HL-60/S4 (cell line): ENCODE results near the gene RALB.
"Not testable (repeated sequence)": the region's sequence is repeated elsewhere in the genome, so short reads cannot be mapped to it uniquely, and the experiment has no call there.

Experiments
- in situ Hi-C: fragments of 300-500 bp; cut with MboI; formaldehyde crosslinking; loops from 2 replicates; pipeline ENCODE4 v1.14.3; 2022; ENCODE audit warnings: low sequenced_read_pairs

RALB gene

DNA sequence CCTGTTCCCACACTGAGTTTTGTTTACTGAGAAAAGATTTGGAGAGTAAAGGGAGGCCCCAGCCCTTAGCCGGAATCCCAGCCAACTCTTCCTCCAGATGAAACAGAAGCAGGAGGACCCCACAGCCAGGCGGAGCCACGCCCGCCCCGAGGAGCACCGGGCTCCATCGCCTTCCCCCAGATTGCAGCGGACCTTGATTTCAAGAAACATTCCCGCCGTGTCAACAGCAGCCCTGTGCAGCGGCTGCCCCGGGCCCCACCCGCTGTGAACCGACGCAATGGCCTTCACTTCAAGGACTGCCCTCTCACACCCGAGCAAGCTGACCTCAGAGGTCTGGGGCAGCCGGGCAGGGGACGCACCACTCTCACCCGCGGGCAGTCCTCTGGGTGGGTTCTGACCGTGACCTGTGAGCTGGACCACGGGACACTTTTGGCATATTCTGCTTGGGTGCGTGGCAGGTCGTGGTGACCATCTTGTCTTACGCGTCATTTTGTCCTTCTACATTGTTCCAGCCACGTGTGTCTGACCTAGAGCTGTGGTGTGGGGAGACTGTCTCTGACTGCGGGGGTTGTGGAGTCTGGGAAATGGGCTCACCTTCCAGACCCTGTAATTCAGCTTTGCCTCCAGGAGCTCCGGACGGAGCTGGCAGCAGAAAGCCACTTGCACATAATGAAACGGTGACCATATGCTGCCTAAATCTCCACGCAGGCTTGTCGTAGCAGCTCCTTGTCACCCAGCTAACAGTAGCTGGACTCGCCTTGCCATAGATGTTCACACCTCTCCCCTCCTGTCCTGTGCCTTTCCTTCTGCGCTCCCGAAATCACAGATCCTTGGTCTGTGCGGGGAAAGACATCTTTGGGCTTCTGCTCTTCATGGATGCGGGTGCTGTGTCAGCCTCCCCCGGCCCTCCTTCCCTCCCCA, 61.3 kb downstream of the RALB start:
- in situ Hi-C loops: no loop called here

DNA sequence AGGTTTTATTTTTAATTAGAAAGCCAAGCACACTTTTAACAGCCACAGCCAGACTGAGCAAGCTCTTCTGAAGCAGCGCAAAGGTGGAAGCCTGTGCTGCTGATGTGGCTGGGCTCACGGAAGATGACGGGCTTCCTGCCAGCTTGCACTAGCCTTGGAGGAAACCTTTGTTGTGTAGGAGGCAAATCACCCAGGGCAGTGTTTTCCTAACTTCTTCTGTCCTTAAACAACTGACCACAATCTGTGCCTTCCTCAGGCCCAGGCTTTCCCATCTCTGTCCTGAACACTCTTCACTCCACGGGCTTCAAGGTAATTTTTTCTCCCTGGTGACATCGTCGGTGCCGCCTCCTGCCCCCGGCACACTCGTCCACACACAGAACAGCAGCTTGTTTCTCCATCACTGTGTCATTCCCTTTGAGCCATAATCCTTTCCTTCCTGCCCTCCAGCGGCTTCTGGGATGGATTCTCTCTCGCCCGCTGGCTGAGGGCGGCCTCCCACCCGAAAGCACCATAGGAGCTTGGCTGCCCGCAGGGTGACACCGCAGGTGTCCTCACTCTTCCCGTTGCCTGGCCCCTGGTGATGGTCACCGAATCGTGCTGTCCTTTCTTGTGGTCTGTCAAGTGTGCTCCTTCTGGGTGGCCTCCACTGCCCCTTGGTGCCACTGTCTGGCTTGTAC, 62.2 kb downstream of the RALB start:
- in situ Hi-C loops: no loop called here

DNA sequence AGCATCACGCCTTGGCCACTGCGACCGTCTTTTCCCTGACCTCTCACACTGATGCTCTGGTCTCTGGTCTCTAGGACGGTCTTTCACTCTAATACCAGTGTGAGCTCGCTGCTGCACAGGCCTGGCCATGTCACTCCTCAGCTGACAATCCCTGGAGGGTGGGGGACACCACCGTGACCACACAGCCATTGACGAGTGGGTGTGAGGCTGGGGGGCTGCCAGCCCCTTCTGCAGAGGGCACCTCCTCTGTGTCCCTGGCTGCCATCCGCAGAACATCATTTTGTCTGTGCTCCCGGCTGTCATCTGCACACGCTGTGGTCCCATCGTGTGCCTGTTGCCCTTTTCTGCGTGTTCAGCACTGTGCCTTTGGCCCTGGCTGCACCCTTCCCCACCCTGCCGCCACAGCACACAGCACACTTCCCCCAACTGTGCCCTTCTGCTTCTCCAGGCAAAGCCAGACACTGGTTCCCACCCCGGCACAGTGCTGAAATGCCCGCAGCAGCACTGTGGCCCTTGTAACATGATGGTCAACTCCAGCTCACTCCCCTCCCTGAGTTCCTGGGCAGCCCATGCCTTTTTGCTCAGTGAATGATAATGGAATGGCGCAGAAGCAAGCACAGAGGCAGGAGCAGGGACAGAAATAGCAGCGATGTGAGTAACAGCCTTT, 62.8 kb downstream of the RALB start:
- in situ Hi-C loops: no loop called here

DNA sequence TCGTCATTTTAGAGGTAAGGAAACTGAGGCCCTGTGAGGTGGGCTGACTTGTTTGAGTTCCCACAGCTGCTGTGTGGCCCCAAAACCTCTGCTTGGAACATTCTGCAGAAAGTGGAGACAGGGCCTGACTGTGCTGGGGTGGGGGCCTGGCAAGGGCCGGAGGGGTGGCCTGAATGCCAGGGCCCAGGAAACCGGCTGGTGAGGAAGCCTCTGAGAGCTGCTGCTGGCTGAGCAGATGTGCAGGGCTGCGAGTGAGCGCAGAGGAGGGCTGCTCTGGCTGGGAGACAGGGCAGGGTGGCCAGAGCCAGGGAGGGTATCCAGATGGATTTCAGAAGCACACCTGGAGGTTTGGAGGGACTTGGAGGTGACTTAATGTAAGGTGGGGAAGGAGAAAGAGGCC, 63.4 kb downstream of the RALB start:
- in situ Hi-C loops: no loop called here

DNA sequence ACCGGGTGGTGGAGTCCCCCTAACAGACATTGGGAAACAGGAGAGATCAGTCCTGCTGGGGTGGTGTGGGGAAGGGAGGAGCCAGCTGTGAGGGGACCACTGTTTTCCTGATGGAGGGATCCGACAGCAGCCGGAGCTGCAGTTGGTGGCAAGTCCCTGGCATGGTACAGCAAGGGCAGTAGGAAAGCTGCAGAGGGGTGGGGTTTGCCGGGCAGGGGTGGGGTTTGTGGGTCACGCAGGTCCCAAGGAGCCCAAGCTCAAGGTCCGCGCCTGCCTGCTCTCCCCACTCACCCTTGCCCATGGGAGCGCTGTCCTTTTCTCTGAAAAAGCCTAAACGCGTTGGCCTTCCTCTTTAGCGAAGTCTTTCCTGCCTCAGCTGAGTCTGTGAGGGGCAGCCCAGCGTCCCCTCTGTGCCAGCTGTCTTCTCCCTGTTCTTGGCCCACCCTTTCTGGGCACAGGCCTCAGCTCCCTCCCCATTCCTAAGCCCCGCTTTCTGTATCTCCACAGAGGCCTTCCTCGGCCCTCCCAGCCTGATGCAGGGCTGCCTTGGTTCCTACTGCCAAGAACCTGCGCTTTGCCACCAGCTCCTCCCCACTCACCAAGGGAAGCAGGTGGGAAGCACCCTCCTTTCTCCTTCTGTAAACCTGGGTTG, 64.0 kb downstream of the RALB start:
- in situ Hi-C loops: no loop called here

DNA sequence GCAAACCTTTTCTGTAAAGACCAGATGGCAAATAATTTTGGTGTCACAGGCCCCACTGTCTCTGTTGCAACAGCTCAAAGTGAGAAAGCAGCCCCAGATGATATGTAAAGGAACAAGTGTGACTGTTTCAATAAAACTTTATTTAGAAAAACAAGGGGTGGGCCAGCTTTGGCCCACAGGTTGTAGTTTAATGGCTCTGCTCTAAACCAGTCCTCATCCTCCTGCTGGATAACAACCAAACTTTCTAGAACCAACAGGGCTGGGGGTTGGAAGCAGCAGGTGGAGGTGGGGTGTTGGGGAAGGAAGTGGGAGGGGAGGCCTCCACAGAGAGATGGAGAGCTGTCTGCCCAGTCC, 64.5 kb downstream of the RALB start:
- in situ Hi-C loops: no loop called here

DNA sequence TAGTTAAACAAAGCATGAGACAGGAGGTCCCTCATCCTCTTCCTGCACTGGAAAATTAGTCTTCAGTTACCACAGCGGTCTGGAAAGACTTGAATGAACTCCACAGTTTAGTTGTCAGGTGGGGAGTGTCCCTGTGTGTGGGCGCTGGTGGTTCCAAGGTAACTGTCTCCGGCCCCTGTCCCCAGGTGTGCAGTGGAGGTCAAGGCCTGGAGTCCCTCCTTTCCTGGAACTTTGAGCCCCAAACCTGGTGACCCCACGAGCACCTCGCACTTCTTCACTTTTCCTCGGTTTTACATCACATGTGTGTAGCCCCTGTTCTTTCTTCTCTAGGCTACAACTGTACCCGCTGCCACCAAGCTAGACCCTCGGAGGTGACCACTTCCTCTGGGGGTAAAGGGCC, 65.3 kb downstream of the RALB start:
- in situ Hi-C loops: no loop called here

DNA sequence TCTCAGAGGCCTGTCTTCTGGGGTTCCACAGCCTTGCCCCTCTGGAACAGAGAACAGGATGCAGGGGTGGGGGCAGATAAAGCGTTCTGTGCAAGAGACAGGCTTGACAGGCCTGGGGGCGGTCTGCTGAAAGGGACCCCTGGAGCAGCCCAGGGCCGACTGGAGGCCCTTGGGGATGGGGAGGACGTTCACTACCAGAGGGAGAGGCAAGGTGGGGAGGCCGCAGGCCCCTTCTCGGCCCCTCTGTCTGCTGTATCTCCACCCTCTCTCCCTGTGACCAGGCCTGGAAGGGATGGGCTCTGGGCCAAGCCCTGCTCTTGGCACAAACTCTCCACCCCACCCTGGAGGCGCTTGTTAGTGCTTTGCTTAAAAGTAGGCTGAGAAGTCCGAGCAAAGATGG, 66.0 kb downstream of the RALB start:
- in situ Hi-C loops: no loop called here

DNA sequence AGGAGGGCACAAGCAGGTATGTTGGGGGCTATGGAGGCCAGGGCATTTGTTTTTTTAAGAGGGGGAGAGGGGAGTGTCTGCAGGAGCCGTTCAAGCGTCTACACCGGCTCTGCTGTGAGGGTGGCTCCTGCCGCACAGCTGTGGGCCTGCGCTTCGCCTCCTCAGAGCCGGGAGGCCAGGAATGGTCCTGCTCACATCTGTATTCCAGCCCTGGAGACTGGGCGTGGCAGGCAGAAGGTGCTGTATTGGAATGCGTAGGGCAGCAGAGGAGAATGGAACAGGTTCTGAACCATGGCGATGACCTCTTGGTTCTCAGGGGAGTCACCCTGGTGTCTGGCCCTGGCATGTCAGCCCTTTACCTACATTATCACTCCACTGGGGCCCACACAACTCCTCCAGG, 66.5 kb downstream of the RALB start:
- in situ Hi-C loops: no loop called here

DNA sequence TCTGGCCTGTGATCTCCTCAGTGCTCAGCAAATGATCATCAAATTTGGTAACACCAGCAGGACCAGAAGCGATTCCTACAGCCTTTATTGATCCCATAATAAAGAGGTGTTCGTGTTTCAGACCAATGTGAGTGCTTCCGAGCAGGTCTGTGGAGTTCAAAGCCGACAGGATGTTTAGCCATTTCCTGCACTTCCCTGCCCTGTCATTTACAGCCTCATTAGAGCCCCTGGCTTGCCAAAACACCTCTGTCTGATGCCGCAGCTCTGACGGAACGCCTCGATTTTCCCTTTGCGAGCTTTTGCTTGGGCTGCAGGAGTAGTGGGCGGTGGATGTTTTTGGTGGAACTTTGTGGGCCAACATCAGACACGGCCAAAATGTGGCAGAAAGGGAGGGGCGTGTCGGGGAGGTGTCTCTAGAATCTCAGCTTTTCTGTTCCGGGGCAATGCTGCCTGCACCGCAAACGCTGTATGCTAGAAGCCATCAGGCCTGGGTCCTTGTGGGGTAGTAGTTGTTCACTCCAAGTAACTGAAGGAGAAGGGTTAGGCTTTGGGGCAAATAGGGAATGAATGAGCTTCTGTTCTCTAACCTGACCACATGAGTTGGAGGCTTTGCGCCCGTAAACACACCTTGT, 67.2 kb downstream of the RALB start:
- in situ Hi-C loops: no loop called here

DNA sequence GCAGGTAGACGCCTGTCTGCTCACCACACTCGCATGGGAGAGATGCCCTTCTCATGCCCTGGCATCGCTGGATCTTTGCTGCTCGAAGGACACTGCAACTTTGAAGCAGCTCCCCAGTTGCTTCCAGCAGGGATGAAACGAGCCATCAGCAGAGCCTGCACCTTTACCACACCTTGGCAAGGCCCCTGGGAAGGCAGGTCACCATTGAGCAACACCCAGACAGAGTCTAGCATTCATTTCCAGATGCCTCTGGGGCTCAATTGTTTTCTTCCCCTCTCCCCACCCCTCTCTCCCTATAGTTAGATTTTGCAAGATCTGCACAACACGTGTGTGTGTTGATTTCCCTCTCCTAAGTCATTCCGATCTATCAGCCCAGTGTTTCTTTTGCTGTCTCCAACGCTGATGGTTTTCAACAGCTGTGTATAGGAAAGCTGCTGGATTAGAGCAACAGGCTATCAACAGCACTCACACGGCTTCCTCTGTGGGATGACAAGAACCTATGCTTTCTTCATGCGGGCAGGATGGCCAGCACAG, 67.7 kb downstream of the RALB start:
- in situ Hi-C loops: no loop called here

DNA sequence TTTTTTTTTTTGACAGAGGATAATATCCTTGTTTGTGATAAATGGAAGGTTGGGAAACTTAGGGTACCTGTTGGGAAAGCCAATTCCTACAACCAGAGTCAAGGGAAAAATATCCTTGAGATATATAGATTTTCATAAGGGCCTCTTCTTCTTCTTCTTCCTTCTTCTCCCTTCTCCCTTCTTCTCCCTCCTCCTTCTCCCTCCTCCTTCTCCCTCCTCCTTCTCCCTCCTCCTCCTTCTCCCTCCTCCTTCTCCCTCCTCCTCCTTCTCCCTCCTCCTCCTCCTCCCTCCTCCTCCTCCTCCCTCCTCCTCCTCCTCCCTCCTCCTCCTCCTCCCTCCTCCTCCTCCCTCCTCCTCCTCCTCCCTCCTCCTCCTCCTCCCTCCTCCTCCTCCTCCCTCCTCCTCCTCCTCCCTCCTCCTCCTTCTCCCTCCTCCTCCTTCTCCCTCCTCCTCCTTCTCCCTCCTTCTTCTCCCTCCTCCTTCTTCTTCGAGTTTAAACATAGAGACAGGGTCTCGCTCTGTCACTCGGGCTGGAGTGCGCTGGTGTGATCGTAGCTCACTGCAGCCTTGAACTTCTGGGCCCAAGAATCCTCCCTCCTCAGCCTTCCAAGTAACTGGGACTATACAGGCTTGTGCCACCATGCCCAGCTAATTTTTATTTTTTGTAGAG, 68.4 kb downstream of the RALB start:
- in situ Hi-C loops: not testable (repeated sequence)

DNA sequence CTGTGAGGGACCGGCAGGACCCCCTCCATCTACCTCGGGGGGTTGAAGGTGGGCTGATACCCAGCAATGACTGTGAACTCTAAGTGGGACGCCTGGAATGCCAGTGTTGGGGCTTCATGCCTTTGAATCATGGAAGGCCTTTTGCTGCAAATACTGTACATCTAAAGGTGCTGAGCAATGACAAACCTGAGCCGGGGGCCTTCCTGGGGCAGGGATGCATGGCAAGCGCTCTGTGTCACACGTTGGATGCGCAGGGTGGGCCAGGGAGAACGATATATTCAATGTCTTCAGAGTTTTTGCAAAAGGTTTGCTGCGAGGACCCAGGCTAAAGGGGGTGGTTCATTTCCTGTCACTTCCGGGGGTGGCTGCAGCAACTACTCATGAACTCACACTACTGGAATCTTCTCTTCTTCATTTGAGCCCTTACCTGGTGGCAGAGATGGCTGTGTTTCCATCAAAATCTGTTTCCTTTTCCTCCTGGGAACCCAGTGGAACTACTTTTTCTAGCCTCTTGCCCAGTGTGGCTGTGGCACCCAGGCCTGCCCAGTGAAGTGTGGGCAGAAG, 69.2 kb downstream of the RALB start:
- in situ Hi-C loops: no loop called here

DNA sequence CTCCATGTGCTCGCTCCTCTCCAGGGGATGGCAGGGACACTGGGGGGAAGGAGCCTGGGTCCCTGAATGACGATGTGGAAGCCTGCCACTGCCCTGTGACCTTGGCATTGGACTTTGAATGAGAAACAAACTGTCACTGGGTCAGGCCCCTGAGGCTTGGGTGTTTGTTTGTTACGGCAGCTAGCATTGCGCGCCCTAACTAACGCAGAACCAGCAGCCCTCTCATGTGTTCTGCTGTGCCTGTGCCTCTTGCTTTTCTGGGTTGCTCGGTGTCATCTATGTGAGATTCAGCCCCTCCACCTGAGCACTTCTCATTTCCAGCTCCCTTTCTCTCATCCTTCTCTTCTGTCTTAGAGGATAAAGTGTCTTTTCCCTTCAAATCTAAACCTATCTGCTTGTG, 69.7 kb downstream of the RALB start:
- in situ Hi-C loops: no loop called here

DNA sequence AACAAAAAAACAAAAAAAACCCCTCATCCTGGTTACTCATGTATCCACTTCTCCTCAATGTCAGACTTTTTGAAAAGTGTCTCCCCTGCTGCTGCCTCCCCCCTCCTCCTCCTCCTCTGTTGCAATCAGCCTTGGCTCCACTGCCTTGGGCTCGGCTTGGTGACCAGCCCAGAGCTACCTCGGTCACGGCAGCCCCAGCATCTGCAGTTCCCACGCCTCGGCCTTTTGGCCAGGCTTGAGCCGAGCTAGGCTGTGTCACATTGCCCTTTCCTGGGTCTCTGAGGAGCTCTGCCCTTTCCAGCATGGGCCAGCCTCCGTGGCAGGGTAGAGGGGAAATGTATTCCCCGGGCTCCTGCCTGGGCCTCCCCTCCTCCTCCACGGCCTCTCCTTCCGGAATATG, 70.6 kb downstream of the RALB start:
- in situ Hi-C loops: no loop called here

DNA sequence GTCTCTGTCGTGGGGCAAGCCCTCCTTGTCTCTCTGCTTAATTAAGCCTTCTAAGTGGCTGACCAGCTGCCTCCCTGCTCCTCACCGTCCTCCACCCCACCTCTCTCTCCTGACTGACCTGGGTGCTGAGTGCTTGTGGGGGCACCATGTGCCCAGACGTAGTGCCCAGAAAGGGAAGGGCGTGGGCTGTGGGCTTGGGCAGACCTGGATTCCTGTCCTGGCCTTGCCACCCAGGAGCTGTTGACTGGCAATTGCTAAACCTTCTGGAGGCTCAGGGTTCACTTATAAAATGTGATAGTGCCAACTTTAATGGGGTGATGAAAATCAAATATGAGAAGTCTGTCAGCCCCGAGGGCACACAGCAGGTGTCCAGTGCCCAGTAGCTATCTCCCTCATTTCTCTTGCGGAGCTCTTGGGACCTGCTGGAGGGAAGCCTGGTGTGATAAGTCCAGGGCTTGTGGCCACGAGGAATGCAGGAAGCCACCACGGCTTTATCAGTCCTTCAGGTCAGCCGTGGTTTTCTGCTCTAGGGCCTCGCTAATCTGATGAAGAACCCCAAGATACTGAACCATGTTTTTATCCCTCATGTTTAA, 71.3 kb downstream of the RALB start:
- in situ Hi-C loops: no loop called here

DNA sequence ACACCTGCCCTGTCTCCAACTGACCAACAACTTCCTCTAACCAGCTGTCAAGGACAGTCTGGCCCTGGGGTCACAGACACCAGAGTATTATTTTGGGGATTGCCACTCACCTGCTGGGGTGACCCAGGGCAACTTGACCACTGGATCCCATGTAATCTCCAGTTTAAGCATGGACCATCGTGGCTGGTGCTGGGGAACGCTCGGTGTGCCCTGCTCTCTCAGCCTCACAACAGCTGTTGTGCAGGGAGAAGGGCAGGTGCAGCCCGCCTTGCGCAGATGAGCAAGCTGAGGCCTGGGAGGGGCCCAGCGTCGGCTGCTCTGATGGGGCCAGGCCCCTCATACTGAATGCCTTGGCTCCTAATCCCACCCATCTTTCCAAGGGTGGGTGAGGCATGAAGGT, 72.3 kb downstream of the RALB start:
- in situ Hi-C loops: no loop called here

DNA sequence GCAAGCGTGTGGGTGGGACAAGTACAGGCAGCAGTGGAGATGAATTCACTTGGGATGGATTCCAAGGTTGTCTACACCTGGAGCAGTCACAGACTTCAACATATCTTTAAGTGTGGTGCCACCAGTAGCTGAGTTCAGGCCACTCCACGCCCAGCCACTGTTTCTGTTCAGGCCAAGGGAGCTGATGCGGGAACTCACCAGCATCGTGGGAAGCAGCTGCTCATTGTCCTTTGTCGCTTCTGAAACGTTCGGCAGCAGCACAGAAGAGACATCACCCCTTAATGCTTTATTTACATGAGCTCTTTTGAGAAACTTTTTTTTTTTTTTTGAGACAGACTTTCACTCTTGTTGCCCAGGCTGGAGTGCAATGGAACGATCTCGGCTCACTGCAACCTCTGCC, 73.4 kb downstream of the RALB start:
- in situ Hi-C loops: no loop called here
